GM18517 (cell line): ENCODE measurements around the gene POC1A.

Experiments
- ATAC-seq: cut with Tn5 transposase; IDR thresholded peaks from one replicate; pipeline ENCODE4 v1.9.1; 2021; ENCODE audit warnings: mild to moderate bottlenecking, moderate library complexity; ENCODE audit not compliant: unreplicated experiment

POC1A gene

GRCh38 chr3:52108302-52109232 lies 45.7 kb downstream of the POC1A start:
- ATAC-seq, result no peak

GRCh38 chr3:52106951-52107611 lies 47.1 kb downstream of the POC1A start:
- ATAC-seq, result no peak

GRCh38 chr3:52104684-52105640 lies 49.3 kb downstream of the POC1A start:
- no peak for ATAC-seq

GRCh38 chr3:52102934-52103333 lies 51.3 kb downstream of the POC1A start:
- ATAC-seq, result no peak

GRCh38 chr3:52099001-52099401 lies 55.2 kb downstream of the POC1A start:
- no peak for ATAC-seq

GRCh38 chr3:52097851-52098507 lies 56.2 kb downstream of the POC1A start:
- ATAC-seq, result no peak

- no peak for ATAC-seq
These were observed 58.0 kb downstream of the POC1A start for GRCh38 chr3:52095990-52096775.

- ATAC-seq, result no peak
These were observed 59.4 kb downstream of the POC1A start for GRCh38 chr3:52094571-52095485.

GRCh38 chr3:52093756-52094545 lies 60.3 kb downstream of the POC1A start:
- ATAC-seq, result no peak

- no peak for ATAC-seq
These were observed 61.3 kb downstream of the POC1A start for GRCh38 chr3:52092891-52093290.

GRCh38 chr3:52092271-52092660 lies 62.0 kb downstream of the POC1A start:
- no peak for ATAC-seq

- no peak for ATAC-seq
These were observed 62.5 kb downstream of the POC1A start for GRCh38 chr3:52091586-52092270.

- ATAC-seq, result no peak
These were observed 63.2 kb downstream of the POC1A start for GRCh38 chr3:52090933-52091468.

- no peak for ATAC-seq
These were observed 63.9 kb downstream of the POC1A start for GRCh38 chr3:52090131-52090932.

GRCh38 chr3:52089691-52090090 lies 64.5 kb downstream of the POC1A start:
- ATAC-seq, result no peak
